Left lobe of liver (tissue), 2 donors: ENCODE measurements around the gene CLEC16A. TPM values are rescaled to one million over a fixed set of nuclear protein-coding genes. Genes with fewer than 3 reads are reported as not detected.
A peak's percentile ranks its signal among the peaks of the same experiment; 100 is the strongest.
"Not testable (repeated sequence)": the region's sequence is repeated elsewhere in the genome, so short reads cannot be mapped to it uniquely, and the experiment has no call there.

Experiments
- ATAC-seq: fragments of 200-7000 bp; cut with Tn5 transposase; one replicate; pipeline ENCODE4 v1.9.1; 2020; ENCODE audit warnings: mild to moderate bottlenecking, moderate library complexity
- DNase-seq: peaks from one replicate; pipeline ENCODE4 v3.0.0-alpha.2; 2020; ENCODE audit warnings: low spot score
- total RNA-seq: library from RNA; stranded (reverse); gene quantifications from one replicate; pipeline ENCODE4 v1.2.1, GENCODE V29; 2021
- donor health status: DM: no; HTN: no; CAD: no; lungs with moderate emphysema.
- donor health status: DM: no; HTN: yes; CAD: no.

Gene CLEC16A
- total RNA-seq, 1 donor from 2014 or later: 21.6 TPM

- DNase-seq (no peak), ATAC-seq (no peak)
These were observed 4.6 kb upstream of the CLEC16A start for GRCh38 chr16:10939649-10940234.

- ATAC-seq (peak; percentile 8), DNase-seq (peak; percentile 69)
These were observed 3.8 kb upstream of the CLEC16A start for GRCh38 chr16:10940501-10941079.

- DNase-seq: no peak
- ATAC-seq: no peak
These were observed 3.0 kb upstream of the CLEC16A start for GRCh38 chr16:10941127-10941933.

GRCh38 chr16:10941935-10942351 lies 2.4 kb upstream of the CLEC16A start:
- DNase-seq, ATAC-seq: not testable (repeated sequence)

- ATAC-seq: peak; percentile 69
- DNase-seq: peak; percentile 98
These were observed 1.9 kb upstream of the CLEC16A start, which contains the start of gene DEXI for GRCh38 chr16:10942352-10943063. Gene DEXI (minus strand): TSS chr16:10942468. CDS start chr16:10942005, 463 bp downstream.

GRCh38 chr16:10943064-10943353 lies 1.4 kb upstream of the CLEC16A start:
- DNase-seq: no peak
- ATAC-seq: no peak

- DNase-seq (no peak), ATAC-seq (no peak)
These were observed 862 bp downstream of the CLEC16A start for GRCh38 chr16:10945065-10945787.

- ATAC-seq: no peak
- DNase-seq: no peak
These were observed 1.9 kb downstream of the CLEC16A start for GRCh38 chr16:10946308-10946707.

- no peak for DNase-seq
- no peak for ATAC-seq
These were observed 2.9 kb downstream of the CLEC16A start for GRCh38 chr16:10947211-10947787.

- ATAC-seq: no peak
- DNase-seq: no peak
These were observed 5.1 kb downstream of the CLEC16A start for GRCh38 chr16:10949424-10949970.

GRCh38 chr16:10950393-10950792 lies 6.0 kb downstream of the CLEC16A start:
- DNase-seq (no peak), ATAC-seq (no peak)

GRCh38 chr16:10951026-10951425 lies 6.7 kb downstream of the CLEC16A start:
- peak; percentile 19 for ATAC-seq

GRCh38 chr16:10954903-10955302 lies 10.5 kb downstream of the CLEC16A start:
- DNase-seq: no peak
- ATAC-seq: peak; percentile 53

More at GRCh38 chr16:10951026-10951425, 6.7 kb downstream of the CLEC16A start:
- DNase-seq: no peak

- ATAC-seq (no peak), DNase-seq (no peak)
These were observed 13.6 kb downstream of the CLEC16A start for GRCh38 chr16:10957771-10958482.

- DNase-seq: no peak
- ATAC-seq: no peak
These were observed 14.8 kb downstream of the CLEC16A start for GRCh38 chr16:10959161-10959560.

- DNase-seq (no peak), ATAC-seq (no peak)
These were observed 16.9 kb downstream of the CLEC16A start for GRCh38 chr16:10961231-10961630.

- peak; percentile 78 for DNase-seq
- ATAC-seq: peak; percentile 98
These were observed 19.9 kb downstream of the CLEC16A start for GRCh38 chr16:10964039-10964890.

- ATAC-seq (no peak), DNase-seq (no peak)
These were observed 20.5 kb downstream of the CLEC16A start for GRCh38 chr16:10964891-10965326.
